T-helper 2 cell treated with Interferon-gamma antibody and Interleukin-4, amounts not matched to agents 5 μg/mL and 100 μg/mL, for 36 hours (primary cell): ENCODE results near the gene CREBZF.

Source experiments
- DNase-seq: peaks from one replicate; pipeline ENCODE4 v3.0.0; 2021; ENCODE audit warnings: low spot score
- H3K27ac Mint-ChIP-seq: one replicate; pipeline ENCODE4 v1.8.0; 2021; ENCODE audit warnings: mild to moderate bottlenecking, mixed read lengths
- H3K27me3 Mint-ChIP-seq: one replicate; pipeline ENCODE4 v1.8.0; 2021; ENCODE audit warnings: low read depth, mixed read lengths
- H3K36me3 Mint-ChIP-seq: one replicate; pipeline ENCODE4 v1.8.0; 2021; ENCODE audit warnings: low read depth, mixed read lengths
- H3K4me1 Mint-ChIP-seq: one replicate; pipeline ENCODE4 v1.8.0; 2021; ENCODE audit warnings: low read depth, mixed read lengths
- H3K4me3 Mint-ChIP-seq: one replicate; pipeline ENCODE4 v1.8.0; 2022; ENCODE audit warnings: mild to moderate bottlenecking, moderate library complexity, mixed read lengths
- H3K9me3 Mint-ChIP-seq: one replicate; pipeline ENCODE4 v1.8.0; 2021; ENCODE audit warnings: mixed read lengths

The CREBZF gene, protein sequence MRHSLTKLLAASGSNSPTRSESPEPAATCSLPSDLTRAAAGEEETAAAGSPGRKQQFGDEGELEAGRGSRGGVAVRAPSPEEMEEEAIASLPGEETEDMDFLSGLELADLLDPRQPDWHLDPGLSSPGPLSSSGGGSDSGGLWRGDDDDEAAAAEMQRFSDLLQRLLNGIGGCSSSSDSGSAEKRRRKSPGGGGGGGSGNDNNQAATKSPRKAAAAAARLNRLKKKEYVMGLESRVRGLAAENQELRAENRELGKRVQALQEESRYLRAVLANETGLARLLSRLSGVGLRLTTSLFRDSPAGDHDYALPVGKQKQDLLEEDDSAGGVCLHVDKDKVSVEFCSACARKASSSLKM

DNA sequence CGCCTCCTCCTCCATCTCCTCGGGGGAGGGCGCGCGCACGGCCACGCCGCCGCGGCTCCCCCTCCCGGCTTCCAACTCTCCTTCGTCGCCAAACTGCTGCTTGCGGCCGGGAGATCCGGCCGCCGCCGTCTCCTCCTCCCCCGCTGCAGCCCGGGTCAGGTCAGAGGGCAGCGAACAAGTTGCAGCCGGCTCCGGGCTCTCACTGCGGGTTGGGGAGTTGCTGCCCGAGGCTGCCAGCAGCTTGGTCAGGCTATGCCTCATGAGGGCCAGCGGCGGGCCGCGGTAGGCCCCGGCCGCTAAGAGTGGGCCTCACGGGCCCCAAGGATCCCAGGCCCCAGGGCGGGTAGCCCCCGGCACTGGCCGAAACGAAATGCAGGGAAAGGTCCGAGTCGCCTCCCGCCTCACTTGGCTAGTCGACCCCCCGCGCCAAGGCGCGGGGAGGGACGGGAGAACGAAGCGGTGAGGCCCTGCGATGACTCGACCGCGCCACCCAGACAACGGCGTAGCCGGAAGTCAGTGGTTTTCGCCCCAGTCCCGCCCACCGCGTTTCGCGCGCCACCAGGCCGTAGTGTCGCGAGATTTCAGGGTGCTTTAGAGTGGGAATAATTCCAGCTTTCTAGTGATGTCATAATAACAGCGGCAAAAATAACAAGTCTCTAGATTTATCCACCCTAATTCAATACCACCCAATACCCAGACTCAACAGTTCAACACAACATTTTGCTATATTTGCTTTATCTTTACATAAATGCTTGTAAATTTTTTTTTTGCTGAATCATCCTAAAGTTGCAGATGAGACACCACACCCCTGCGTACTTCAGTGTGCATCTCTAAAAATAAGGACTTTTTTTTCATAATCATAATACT, at the start of gene CREBZF:
TSS of gene CREBZF (minus strand) at position 515 of the 867 bp plus-strand sequence. CDS start at position 261, 254 bp downstream.
- Mint-ChIP-seq H3K9me3 (no peaks in the 10 kb centered on the region), H3K36me3 (peaks cover 41% of the 10 kb centered on the region), H3K4me3 (peak within 1 kb of the TSS; percentile 98), H3K4me1 (peaks cover 32% of the 10 kb centered on the region), H3K27me3 (no peaks in the 10 kb centered on the region), H3K27ac (peak within 1 kb of the TSS; percentile 99)
- peak; percentile 95 for DNase-seq

DNA sequence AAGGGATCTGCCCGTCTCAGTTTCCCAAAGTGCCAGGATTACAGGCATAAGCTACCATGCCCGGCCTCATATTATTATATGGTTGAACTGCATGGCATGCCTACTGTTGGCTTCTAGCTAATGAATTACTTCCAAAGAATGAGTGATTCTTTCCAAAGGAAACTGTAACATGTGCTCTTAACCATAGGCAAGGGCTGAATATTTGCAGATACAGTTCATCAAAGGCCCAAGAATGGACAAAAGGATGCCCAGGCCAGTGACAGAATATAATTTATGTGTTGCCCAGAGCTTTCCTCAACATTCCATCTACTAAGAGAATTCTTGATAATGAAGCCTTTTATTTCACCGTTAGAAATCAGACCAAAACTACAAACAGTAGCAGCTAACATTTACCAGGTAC, 48.0 kb upstream of the CREBZF start:
- peaks cover 5% of the 10 kb centered on the region for H3K4me1 Mint-ChIP-seq
- H3K36me3 Mint-ChIP-seq: peaks cover 3% of the 10 kb centered on the region
- H3K9me3 Mint-ChIP-seq: no peaks in the 10 kb centered on the region
- no peaks in the 10 kb centered on the region for H3K27me3 Mint-ChIP-seq
- no peak overlapping the region for H3K4me3 Mint-ChIP-seq
- DNase-seq: no peak
- H3K27ac Mint-ChIP-seq: no peak overlapping the region

- H3K36me3 Mint-ChIP-seq: peaks cover 9% of the 10 kb centered on the region
- H3K4me1 Mint-ChIP-seq: no peaks in the 10 kb centered on the region
- no peak overlapping the region for H3K27ac Mint-ChIP-seq
- DNase-seq: no peak
- no peak overlapping the region for H3K4me3 Mint-ChIP-seq
- H3K27me3 Mint-ChIP-seq: no peaks in the 10 kb centered on the region
- no peaks in the 10 kb centered on the region for H3K9me3 Mint-ChIP-seq
These were observed 46.0 kb upstream of the CREBZF start for GRCh38 chr11:85710917-85711316.

DNA sequence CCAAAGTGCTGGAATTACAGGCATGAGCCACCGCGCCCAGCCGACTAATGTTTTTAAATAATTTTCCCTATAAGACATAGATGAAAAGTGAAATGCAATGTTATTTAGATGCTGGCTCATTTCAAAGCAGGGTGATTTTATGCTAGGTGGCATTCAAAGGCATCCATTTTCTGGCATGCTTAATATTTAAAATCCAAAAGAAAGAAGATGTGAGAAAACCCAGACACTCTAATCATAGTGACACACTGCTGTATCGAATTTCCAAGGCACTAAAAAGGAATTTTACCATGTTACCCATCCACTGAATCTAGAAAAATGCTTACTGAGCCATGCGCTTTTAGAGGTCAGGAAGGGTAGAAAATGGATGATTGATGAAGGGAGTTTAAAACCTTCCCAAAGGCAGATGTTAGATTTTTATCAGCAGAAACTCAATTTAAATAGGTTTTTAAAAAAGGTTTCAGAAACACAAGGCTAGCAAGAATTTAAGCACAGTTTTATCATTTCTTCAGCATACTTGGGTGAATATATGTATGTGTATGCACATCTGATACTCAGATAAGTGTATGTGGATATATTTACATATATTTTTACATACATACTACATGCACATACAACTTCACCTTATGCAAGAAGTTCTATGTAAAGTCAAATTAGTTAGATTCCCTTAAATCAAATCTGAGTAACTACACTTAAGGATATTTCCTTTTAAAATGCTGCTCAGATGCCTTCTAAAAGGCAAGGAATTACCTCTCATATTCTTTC, 45.2 kb upstream of the CREBZF start:
- Mint-ChIP-seq H3K36me3 (peaks cover 9% of the 10 kb centered on the region), H3K27ac (no peak overlapping the region), H3K27me3 (no peaks in the 10 kb centered on the region)

DNA sequence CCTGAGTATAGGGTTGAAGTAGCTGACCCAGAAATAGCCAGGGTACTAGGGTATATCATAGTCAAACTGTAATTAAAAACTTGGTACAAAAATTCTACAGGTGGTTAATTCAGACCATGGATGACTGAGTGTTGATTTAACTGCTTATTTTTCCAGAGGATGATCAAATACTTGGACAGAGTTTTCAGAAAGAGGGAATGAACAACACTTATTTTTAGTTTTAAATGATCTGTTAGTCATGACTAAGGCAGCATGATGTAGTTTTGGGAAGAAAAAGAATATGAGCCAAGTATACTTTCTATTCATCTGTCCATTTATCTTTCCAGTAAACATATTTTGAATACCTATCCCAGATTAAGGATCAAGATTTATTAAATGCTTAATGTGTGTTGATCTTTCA, 40.9 kb upstream of the CREBZF start:
- DNase-seq: no peak
- Mint-ChIP-seq H3K4me3 (no peak overlapping the region), H3K27ac (no peak overlapping the region), H3K4me1 (peaks cover under 1% of the 10 kb centered on the region), H3K9me3 (no peaks in the 10 kb centered on the region), H3K27me3 (peaks cover 6% of the 10 kb centered on the region), H3K36me3 (peaks cover 24% of the 10 kb centered on the region)

More for the DNA sequence above, 45.2 kb upstream of the CREBZF start:
- Mint-ChIP-seq H3K4me3 (no peak overlapping the region), H3K9me3 (no peaks in the 10 kb centered on the region), H3K4me1 (no peaks in the 10 kb centered on the region)
- no peak for DNase-seq

DNA sequence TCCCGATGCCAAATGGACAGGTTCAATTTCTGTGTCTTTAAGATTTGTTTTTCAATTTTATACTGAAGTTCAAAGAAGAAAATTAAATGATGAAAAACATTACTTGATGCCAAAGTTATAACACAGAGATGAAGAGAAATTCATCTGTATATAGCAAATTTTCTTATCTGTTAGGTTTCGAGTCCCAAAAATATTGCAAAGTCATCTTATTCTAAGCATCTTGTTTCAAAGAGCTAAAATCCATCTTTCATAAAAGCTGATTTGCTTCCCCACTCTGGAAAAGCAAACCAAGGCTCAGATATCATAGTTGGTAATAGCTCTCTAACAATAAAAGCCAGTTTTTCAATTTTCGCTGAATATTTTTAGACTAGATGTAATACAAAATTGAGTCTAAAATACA, 40.0 kb upstream of the CREBZF start:
- Mint-ChIP-seq H3K36me3 (peaks cover 26% of the 10 kb centered on the region), H3K27ac (no peak overlapping the region), H3K4me1 (peaks cover 8% of the 10 kb centered on the region)

GRCh38 chr11:85699957-85700741, 35.2 kb upstream of the CREBZF start:
- H3K4me3 Mint-ChIP-seq: peak overlapping the region; percentile 58
- peaks cover 46% of the 10 kb centered on the region for H3K36me3 Mint-ChIP-seq
- H3K27ac Mint-ChIP-seq: peak overlapping the region; percentile 81

More for the DNA sequence above, 40.0 kb upstream of the CREBZF start:
- Mint-ChIP-seq H3K9me3 (no peaks in the 10 kb centered on the region), H3K27me3 (peaks cover 6% of the 10 kb centered on the region), H3K4me3 (no peak overlapping the region)
- no peak for DNase-seq

GRCh38 chr11:85698195-85698594, 33.3 kb upstream of the CREBZF start:
- H3K36me3 Mint-ChIP-seq: peaks cover 46% of the 10 kb centered on the region
- no peaks in the 10 kb centered on the region for H3K9me3 Mint-ChIP-seq
- no peak for DNase-seq
- peaks cover 3% of the 10 kb centered on the region for H3K27me3 Mint-ChIP-seq
- no peak overlapping the region for H3K27ac Mint-ChIP-seq
- H3K4me1 Mint-ChIP-seq: peaks cover 43% of the 10 kb centered on the region
- H3K4me3 Mint-ChIP-seq: no peak overlapping the region

More at GRCh38 chr11:85699957-85700741, 35.2 kb upstream of the CREBZF start:
- Mint-ChIP-seq H3K9me3 (no peaks in the 10 kb centered on the region), H3K4me1 (peaks cover 38% of the 10 kb centered on the region), H3K27me3 (peaks cover 6% of the 10 kb centered on the region)
- DNase-seq: no peak

DNA sequence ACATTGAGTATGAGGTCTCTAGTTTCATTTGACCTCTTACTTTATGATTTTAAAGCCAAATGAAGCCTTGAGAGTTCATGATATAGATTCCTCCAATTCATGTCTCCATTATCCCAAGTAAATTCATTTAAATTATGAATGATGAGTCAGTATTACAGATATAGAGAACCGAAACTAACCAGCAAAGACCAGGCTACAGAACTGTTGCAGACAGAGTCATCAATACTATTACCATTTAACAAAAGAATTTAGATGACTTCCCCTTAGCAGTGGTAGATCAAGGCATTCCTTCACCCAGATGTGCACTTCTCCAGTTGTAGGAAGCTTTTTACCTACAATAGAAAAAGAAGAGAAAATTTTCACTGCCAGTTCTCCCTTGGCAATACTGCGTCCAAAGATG, 32.8 kb upstream of the CREBZF start:
- peaks cover 43% of the 10 kb centered on the region for H3K4me1 Mint-ChIP-seq
- no peak overlapping the region for H3K27ac Mint-ChIP-seq
- H3K27me3 Mint-ChIP-seq: no peaks in the 10 kb centered on the region
- no peak for DNase-seq
- H3K4me3 Mint-ChIP-seq: no peak overlapping the region
- H3K36me3 Mint-ChIP-seq: peaks cover 48% of the 10 kb centered on the region
- H3K9me3 Mint-ChIP-seq: no peaks in the 10 kb centered on the region

- H3K9me3 Mint-ChIP-seq: no peaks in the 10 kb centered on the region
- DNase-seq: no peak
- H3K4me1 Mint-ChIP-seq: peaks cover 42% of the 10 kb centered on the region
- H3K4me3 Mint-ChIP-seq: no peak overlapping the region
- H3K36me3 Mint-ChIP-seq: peaks cover 45% of the 10 kb centered on the region
- H3K27me3 Mint-ChIP-seq: peaks cover 3% of the 10 kb centered on the region
- H3K27ac Mint-ChIP-seq: no peak overlapping the region
These were observed 30.6 kb upstream of the CREBZF start for GRCh38 chr11:85695546-85695945.

DNA sequence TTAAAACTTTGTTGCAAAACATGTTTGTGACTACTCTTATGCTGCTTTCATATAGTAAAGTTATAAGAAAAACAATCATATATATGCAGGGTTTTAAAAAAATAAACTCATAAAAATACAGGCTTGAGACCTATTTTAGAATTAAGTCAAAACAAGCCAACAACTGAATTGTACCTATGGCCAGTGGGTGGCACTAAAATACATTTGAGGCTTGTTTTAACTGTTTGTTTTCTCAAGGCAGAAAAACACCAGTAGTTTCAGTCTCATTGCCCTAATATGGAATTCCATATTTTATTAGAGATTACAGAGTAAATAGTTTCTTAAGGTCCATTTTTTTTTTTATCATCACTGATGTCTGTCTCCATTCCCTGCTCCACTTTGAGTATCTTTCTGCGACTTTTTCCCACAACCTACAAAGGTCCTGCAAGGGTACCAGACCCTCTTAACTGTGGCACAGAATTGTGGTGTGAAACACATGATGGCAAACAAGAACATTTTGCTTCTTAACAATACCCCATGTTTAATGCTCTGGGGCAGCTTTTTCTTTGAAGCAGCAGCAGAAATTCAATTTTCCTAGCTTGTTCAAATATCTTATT, 29.6 kb upstream of the CREBZF start:
- Mint-ChIP-seq H3K27ac (no peak overlapping the region), H3K9me3 (no peaks in the 10 kb centered on the region), H3K27me3 (peaks cover 4% of the 10 kb centered on the region), H3K36me3 (peaks cover 43% of the 10 kb centered on the region), H3K4me3 (no peak overlapping the region), H3K4me1 (peaks cover 35% of the 10 kb centered on the region)
- DNase-seq: no peak

DNA sequence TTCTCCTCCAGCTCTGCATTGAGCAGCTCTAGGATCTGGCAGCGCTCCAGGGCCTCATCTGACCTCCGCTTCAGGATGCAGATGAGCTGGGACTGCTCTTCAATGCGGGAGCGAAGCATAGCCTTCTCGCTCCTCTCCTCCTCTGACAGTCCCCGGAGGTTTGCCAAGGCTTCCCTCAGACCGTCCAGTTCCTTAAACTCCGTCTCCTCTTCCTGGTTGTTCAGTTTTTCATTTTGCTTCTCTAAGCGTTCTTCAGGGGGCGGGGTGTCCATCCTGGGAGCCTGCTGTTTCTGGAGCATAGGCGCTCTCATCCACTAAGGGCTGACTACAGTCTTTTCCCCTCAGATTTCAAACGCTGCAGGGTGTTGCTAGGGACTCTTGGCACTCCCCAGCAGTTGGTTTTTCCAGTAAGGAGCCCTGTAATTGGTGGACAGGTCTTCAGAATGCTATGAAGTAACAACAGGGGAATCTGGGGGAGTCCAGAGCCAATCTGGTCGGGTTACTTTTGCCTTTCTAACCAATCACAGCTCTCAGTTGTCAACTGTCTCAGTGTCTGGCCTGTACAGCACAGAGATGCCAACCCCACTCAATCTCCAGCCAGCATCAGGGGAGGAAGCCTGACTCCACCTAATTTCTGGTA, 21.0 kb upstream of the CREBZF start, which contains the start of gene CCDC89:
TSS of gene CCDC89 (minus strand) at position 376 of the 640 bp plus-strand sequence. CDS start at position 311, 65 bp downstream.
- DNase-seq: no peak
- H3K4me1 Mint-ChIP-seq: peaks cover 19% of the 10 kb centered on the region
- no peak within 1 kb of the TSS for H3K4me3 Mint-ChIP-seq
- peaks cover 2% of the 10 kb centered on the region for H3K27me3 Mint-ChIP-seq
- H3K9me3 Mint-ChIP-seq: no peaks in the 10 kb centered on the region
- H3K27ac Mint-ChIP-seq: no peak within 1 kb of the TSS
- H3K36me3 Mint-ChIP-seq: peaks cover 4% of the 10 kb centered on the region
